ENCODE measurements around the gene MYO16.

DNA sequence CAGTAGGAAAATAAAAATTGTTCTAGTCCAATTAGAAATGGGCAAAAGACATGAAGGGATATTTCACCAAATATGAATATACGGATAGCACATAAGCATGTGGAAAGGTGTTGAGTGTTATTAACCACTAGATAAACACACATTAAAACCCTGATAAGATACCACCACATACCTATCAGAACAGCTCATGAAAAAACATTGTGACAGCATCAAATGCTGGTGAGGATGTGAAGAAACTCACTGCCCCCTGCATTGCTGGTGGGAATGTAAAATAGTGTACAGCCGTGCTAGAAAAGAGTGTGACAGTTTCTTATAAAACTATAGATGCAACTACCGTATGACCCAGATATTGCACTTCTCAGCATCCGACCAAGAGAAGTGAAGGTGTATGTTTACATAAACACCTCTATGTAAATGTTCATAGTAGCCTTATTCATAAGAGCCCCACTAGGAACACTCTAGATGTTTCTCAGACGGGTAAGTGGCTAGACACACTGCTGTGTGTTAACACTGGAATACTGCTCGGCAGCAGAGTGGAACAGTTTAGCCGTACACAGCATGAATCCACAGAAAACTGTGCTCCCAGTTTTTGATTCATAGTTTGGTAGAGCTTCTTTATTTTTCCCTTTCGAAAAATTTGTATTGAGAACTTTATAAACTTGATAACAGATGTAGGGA is 321.1 kb downstream of the MYO16 start:
- no peak for TF ChIP-seq ZNF274 (IDR thresholded peaks at IDR 0.05; ENCODE audit: low read depth, low read length)
- TF ChIP-seq YY1 (IDR thresholded peaks at IDR 0.05; ENCODE audit: insufficient read depth, insufficient read length), result no peak
- TF ChIP-seq SUZ12 (IDR thresholded peaks at IDR 0.05; ENCODE audit: extremely low read depth, insufficient read depth, insufficient read length), result no peak
